Subcutaneous adipose tissue (tissue), 4 donors: Measurements from ENCODE around the gene CORO1A. TPM values are rescaled to one million over a fixed set of nuclear protein-coding genes. Genes with fewer than 3 reads are reported as not detected.

Source experiments
- CTCF ChIP-seq: fragments of 450-650 bp; IDR thresholded peaks from one replicate; pipeline ENCODE4 v1.5.1; 2016; ENCODE audit warnings: low read depth, mild to moderate bottlenecking, control low read depth, antibody characterized with exemption, moderate library complexity
- total RNA-seq, 4 donors: library from RNA; depleted of rRNA; stranded (reverse); fragments of >200 nt; gene quantifications; one replicate each; pipeline ENCODE4 v1.1.0, GENCODE V29; 2016

The CORO1A gene
- total RNA-seq = 10 to 100 TPM; 17.5 to 72.6 (median 40.5) TPM

- no peak for TF ChIP-seq CTCF
These were observed at the start of gene CORO1A for GRCh38 chr16:30183233-30184095. CORO1A (plus strand) TSS chr16:30183602; CDS start chr16:30185210, 1,608 bp downstream.

GRCh38 chr16:30136971-30137605 is 46.3 kb upstream of the CORO1A start:
- no peak for TF ChIP-seq CTCF

GRCh38 chr16:30137897-30138296 is 45.5 kb upstream of the CORO1A start:
- TF ChIP-seq CTCF = no peak

GRCh38 chr16:30139583-30140481 is 43.6 kb upstream of the CORO1A start:
- TF ChIP-seq CTCF = no peak

GRCh38 chr16:30141750-30142149 is 41.7 kb upstream of the CORO1A start:
- TF ChIP-seq CTCF = no peak

- TF ChIP-seq CTCF = no peak
These were observed 40.6 kb upstream of the CORO1A start for GRCh38 chr16:30142672-30143346.
